ENCODE data around the gene ATP10A.
"Not testable (repeated sequence)": the region's sequence is repeated elsewhere in the genome, so short reads cannot be mapped to it uniquely, and the experiment has no call there.

Gene ATP10A

DNA sequence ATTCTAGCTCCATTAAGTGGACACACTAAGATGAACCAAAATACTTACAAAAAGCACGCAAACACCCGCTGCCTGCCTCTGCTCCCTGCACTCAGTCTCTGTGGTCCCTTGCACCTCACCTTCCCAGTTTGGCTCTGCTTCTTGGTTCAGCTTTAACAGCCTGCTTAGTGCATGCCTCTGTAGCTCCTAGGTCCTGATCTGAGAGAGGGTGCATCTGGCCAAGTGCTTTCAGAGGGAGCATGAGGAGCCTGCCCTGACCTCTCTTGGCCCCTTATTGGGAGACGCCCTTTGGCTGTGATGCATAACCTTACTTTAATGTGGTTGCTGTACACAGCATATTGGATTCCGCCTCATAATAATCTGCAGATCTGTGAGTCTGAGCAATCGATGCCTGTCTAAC, 21.2 kb upstream of the ATP10A start:
- TF ChIP-seq, protein P1, sequence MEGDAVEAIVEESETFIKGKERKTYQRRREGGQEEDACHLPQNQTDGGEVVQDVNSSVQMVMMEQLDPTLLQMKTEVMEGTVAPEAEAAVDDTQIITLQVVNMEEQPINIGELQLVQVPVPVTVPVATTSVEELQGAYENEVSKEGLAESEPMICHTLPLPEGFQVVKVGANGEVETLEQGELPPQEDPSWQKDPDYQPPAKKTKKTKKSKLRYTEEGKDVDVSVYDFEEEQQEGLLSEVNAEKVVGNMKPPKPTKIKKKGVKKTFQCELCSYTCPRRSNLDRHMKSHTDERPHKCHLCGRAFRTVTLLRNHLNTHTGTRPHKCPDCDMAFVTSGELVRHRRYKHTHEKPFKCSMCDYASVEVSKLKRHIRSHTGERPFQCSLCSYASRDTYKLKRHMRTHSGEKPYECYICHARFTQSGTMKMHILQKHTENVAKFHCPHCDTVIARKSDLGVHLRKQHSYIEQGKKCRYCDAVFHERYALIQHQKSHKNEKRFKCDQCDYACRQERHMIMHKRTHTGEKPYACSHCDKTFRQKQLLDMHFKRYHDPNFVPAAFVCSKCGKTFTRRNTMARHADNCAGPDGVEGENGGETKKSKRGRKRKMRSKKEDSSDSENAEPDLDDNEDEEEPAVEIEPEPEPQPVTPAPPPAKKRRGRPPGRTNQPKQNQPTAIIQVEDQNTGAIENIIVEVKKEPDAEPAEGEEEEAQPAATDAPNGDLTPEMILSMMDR (IDR thresholded peaks at IDR 0.05; ENCODE audit: control insufficient read depth, extremely low read depth, insufficient read depth) = no peak
- DNase-seq (ENCODE audit: low read depth) = no peak
- H3K4me3 ChIP-seq (ENCODE audit: low read depth, low read length) = no peak overlapping the region

DNA sequence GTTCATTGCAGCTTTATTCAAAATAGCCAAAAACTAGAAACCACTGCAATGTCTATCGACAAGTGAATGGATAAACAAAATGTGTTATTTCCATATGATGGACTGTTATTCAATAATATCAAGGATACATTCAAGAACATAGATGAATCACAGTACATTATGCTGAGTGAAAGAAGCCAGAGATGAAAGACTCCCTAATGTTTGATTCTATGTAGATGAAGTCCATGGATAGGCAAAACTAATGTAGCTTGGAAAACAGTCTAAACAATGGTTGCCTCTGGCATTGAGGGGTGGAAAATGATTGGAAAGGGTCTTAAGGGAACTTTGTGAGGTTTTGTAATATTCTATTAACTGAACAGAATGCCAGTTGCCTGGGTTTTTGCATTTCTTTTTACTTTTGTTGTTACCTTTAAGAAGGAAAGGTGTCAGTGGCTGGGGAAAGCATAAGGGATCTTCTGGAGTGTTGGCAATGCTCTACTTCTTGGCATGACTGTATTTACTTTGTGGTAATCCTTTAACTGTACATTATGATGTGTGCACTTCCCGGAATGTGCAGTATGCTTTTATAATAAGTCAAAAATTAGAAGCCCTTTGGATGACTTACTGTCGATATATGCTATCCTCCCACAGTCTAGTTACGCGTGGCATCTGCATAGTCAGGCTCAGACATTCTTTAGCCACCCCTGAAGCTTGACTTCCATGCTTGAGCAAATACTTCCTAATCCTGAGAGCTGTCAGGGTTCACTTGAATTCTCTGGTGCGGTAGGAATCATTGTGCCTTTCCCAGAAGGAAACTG, 20.5 kb upstream of the ATP10A start:
- TF ChIP-seq, protein P1 (IDR thresholded peaks at IDR 0.05; ENCODE audit: control insufficient read depth, extremely low read depth, insufficient read depth) = no peak
- DNase-seq (ENCODE audit: low read depth) = no peak
- H3K4me3 ChIP-seq (ENCODE audit: low read depth, low read length) = no peak overlapping the region

GRCh38 chr15:25882466-25882865, 19.3 kb upstream of the ATP10A start:
- no peak overlapping the region for H3K4me3 ChIP-seq (ENCODE audit: low read depth, low read length)
- TF ChIP-seq, protein P1 (IDR thresholded peaks at IDR 0.05; ENCODE audit: control insufficient read depth, extremely low read depth, insufficient read depth) = no peak
- no peak for DNase-seq (ENCODE audit: low read depth)

DNA sequence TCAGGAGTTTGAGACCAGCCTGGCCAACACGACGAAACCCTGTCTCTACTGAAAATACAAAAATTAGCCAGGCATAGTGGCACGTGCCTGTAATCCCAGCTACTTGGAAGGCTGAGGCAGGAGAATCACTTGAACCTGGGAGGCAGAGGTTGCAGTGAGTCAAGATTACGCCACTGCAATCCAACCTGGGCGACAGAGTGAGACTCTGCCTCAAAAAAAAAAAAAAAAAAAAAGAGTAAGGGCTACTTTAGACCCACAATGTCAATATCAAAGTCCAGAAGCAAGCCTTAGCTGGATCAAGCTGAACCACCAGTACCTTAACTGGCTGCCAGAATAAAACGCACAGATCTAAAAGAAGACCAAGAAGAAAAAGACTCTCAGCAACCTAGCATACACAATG, 17.8 kb upstream of the ATP10A start:
- not testable (repeated sequence) for H3K4me3 ChIP-seq (ENCODE audit: low read depth, low read length); DNase-seq (ENCODE audit: low read depth)

GRCh38 chr15:25880411-25880810, 17.3 kb upstream of the ATP10A start:
- no peak overlapping the region for H3K4me3 ChIP-seq (ENCODE audit: low read depth, low read length)
- TF ChIP-seq, protein P1 (IDR thresholded peaks at IDR 0.05; ENCODE audit: control insufficient read depth, extremely low read depth, insufficient read depth) = no peak
- no peak for DNase-seq (ENCODE audit: low read depth)

DNA sequence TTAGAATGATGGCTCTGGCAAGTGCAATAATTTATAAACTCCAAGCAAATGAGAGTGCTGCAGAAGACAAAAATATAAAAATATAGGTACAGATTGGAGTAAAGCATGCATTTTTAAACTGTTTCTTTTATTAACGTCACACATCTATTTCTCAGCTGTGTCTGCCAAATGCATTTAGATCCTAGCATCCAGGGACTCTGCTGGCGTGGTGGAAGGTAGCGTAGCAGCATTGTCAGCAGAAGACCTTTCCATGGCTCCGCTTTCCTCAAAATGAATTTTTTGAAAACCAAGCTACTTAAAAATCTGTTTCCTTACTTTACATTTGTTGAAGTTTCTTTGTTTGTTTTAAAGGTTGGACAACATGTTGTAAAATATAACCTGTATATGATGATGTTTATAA, 16.3 kb upstream of the ATP10A start:
- no peak overlapping the region for H3K4me3 ChIP-seq (ENCODE audit: low read depth, low read length)
- DNase-seq (ENCODE audit: low read depth) = no peak
- TF ChIP-seq, protein P1 (IDR thresholded peaks at IDR 0.05; ENCODE audit: control insufficient read depth, extremely low read depth, insufficient read depth) = no peak

DNA sequence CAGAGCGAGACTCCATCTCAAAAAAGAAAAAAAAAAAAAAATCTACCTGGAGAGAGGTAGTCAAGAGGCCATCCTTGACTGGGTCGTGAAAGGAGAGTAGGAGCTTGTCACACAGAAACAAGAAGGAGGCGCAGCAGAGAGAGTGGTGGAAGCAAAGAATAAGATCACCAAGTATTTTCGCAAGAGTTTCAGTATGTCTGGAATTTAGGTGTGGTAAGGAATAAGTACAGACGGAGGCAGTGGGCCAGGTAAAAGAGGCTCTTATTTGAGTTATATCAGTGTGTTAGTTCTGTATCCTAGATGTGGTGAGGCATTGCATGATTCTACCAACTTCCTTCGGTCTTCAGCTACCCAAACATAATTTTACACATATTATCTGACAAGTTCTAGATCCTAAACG, 14.6 kb upstream of the ATP10A start:
- TF ChIP-seq, protein P1 (IDR thresholded peaks at IDR 0.05; ENCODE audit: control insufficient read depth, extremely low read depth, insufficient read depth) = no peak
- no peak for DNase-seq (ENCODE audit: low read depth)
- no peak overlapping the region for H3K4me3 ChIP-seq (ENCODE audit: low read depth, low read length)

Data from LNCaP clone FGC (cell line).